Stimulated activated CD4-positive, alpha-beta T cell treated with anti-CD3 and anti-CD28 coated beads, Interleukin-15, amount 100 ng/mL, for 24 hours (primary cell): ENCODE results near the gene OTOA.
"Not testable (repeated sequence)": the region's sequence is repeated elsewhere in the genome, so short reads cannot be mapped to it uniquely, and the experiment has no call there.

Source experiments
- DNase-seq: peaks from one replicate; pipeline ENCODE4 v3.0.0-alpha.2; 2020

The OTOA gene

GRCh38 chr16:21683184-21683583 is 19.4 kb downstream of the OTOA start:
- no peak for DNase-seq

GRCh38 chr16:21684199-21684598 is 20.4 kb downstream of the OTOA start:
- DNase-seq, result peak; percentile 59

DNA sequence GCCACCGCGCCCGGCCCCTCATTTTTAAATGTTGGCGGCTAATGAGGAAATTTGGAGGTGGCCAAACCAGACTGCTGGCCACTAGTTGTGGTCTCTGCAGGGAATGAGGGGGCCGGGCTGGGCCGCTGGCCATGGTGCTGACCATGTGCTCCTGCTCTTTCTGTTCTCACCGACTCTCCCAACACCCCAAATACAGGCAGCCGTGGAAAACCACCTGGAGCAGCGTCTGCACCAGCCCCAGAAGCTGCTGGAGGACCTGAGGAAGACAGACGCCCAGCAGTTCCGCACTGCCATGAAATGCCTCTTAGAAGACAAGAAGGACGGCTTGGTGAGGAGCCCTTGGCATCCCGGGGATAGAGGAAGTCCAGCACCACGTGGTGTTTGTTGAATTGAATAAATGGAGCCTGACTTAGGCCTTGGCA is 21.3 kb downstream of the OTOA start:
- DNase-seq, result no peak

GRCh38 chr16:21689107-21689506 is 25.3 kb downstream of the OTOA start:
- DNase-seq, result no peak

DNA sequence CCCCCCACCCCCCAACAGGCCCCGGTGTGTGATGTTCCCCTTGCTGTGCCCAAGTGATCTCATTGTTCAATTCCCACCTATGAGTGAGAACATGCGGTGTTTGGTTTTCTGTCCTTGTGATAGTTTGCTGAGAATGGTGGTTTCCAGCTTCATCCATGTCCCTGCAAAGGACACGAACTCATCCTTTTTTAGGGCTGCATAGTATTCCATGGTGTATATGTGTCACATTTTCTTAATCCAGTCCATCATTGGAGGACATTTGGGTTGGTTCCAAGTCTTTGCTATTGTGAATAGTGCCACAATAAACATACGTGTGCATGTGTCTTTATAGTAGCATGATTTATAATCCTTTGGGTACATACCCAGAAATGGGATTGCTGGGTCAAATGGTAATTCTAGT is 27.2 kb downstream of the OTOA start:
- not testable (repeated sequence) for DNase-seq

DNA sequence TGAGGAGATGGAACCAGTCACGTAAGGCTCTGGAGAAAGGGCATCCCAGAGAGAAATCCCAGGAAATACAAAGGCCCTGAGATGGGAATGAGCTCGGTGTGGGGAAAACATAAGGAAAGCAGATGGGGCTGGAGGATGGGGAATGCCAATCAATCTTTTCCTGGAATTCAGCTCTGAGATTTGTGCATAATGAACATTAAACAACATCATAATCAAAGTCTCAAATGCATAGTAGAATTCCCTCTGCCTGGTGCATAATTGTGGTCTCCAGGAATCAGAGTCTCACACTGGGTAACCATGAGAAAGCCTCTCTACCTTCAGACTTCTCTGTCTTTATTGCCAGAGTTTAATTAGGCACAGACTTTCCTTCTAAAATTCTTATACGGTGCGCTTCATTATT is 30.8 kb downstream of the OTOA start:
- DNase-seq, result no peak

DNA sequence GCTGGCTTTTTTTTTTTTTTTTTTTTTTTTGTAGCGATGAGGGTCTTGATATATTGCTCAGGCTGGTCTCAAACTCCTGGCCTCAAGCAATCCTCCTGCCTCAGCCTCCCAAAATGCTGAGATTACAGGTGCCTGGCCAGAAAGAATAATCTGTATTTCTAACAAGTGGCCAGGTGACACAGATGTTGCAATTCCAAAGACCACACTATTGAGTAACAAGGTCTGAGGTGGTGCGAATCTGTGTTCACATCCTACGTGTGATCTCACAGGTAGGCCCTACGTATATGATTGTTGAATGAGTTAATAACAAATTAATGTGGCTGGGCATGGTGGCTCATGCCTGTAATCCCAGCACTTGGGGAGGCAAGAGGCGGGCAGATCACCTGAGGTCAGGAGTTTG is 33.3 kb downstream of the OTOA start:
- DNase-seq, result no peak

DNA sequence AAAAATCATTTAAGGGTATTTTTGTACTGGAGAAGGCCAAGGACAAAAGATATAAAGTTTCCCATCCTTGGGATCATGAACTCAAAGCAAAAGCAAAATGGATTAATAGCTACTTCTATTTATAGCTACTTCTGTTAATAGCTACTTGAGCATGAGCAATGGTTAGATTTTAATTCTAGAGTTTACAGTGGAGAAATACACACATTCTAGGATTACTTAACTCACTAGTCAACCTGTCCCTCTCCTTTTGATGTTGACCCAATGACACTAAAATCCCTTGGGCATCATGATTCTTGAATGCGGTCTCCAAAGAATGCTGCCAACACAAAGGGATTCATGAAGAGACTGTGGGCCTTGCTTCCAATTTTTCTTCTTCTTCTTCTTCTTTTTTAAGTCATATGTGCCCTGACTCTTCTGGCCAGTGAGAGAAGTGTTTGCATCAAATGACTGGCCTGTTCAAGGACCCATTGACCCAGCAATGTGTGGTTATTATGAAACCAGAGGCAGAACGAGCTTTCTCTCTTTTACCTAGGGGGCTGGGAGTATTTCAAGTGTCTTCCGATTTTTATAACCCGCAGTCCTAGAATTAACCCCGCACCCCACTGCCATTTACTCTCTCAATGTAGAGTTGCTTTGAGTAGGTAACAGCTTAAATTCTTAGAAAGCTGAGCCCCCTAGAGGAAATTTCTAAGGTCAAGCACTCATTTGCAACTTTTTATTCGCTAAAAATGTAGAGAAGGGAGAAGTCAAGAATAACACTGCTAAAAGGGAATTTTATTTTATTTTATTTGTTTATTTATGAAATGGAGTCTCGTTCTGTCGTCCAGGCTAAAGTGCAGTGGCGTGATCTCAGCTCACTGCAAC is 34.6 kb downstream of the OTOA start:
- no peak for DNase-seq

DNA sequence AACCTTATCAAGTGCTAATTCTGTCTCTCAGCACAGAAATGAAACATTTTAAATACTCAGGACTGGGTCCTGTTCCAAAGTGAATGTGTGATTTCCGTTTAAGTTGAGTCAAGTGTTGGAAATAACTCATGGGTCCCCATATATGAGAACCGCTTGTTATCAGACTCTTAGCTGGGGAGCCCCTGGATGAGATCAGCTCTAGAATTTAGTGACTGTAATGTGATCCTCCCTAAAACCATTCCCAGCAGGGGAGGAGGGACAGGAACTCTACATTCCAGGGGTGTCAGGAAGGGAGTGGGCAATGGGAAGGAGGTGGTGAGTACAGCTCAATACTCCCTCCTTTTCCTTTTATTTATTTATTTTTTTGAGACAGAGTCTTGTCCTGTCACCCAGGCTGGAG is 37.5 kb downstream of the OTOA start:
- DNase-seq, result no peak

- DNase-seq, result no peak
These were observed 38.5 kb downstream of the OTOA start for GRCh38 chr16:21702276-21702675.

DNA sequence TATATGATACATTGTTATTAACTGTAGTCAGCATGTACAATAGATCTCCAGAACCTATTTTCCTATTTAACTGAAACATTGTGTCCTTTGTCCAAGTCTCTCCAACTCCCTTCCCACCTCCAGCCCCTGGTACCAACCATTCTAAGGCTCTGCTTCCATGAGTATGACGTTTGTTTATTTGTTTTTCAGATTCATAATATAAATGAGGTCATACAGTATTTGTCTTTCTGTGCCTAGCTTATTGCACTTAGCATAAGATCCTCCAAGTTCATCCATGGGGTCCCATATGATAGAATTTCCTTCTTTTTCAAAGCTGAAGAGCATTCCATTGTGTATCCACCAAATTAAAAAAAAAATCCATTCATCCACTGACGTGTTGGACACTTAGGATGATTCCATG is 39.4 kb downstream of the OTOA start:
- no peak for DNase-seq

- DNase-seq, result no peak
These were observed 39.9 kb downstream of the OTOA start for GRCh38 chr16:21703589-21704174.

DNA sequence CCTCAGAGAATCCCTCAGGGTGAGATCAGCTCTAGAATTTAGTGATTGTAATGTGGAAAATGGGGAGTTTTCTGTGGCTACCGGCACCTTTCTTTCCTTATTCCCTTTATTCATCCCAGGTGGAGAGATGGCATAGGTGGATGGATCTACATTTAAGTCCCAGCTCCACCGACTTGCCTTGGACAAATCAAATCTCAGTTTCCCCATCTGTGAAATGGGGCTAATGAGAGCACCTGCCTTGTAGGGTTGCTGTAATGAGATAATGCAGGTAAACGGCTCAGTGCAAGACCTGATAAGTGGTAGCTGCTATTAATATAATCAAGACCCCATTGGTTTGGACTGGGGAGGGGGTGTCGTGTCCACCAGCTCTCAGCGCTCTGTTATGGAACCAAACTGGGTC is 40.5 kb downstream of the OTOA start:
- no peak for DNase-seq

DNA sequence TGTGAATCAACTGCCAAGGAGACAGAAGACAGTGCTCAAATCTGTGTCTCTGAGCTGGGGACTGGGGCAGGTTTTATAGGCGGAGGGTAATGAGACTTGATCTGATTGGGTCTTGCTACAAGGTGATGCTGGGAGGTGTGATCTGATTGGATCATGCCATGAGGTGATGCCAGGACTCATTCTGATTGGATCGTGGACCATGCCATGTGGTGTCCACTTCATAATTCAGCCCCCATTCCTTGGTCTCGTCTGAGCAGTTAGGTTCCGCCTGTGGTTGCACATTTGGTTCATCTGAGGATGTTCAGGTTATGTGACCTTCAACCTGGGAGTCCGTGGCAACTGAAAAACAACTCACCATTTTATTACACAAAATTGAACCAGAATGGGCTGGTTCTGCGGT is 41.0 kb downstream of the OTOA start:
- no peak for DNase-seq

DNA sequence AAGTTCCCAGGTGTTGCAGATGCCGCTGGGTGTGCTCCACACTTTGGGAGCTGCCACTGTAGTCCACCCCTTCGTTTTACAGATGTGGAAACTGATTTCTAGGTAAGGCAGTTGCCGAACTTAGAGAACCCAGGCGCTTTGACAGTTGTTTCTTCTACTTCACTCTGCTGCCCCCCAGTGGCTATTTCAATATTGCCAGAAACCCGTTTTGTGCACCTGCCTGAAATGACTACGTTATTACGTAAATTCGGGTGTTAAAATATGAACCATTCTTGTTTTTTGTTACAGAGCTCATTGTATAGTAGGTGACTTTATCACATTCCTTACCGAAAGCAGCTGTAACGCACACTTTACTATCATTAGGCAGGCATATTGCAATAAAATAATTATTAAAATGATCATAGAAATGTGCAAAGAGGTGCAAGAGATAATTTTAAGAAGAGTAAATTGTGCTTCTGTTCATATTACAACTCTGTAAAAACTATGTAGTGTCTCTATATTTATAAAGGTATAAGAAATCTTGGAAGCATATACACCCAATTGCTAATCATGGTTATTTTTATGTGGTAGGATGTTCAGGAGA is 44.9 kb downstream of the OTOA start:
- DNase-seq, result peak; percentile 89

GRCh38 chr16:21710938-21711337 is 47.2 kb downstream of the OTOA start:
- DNase-seq, result no peak

DNA sequence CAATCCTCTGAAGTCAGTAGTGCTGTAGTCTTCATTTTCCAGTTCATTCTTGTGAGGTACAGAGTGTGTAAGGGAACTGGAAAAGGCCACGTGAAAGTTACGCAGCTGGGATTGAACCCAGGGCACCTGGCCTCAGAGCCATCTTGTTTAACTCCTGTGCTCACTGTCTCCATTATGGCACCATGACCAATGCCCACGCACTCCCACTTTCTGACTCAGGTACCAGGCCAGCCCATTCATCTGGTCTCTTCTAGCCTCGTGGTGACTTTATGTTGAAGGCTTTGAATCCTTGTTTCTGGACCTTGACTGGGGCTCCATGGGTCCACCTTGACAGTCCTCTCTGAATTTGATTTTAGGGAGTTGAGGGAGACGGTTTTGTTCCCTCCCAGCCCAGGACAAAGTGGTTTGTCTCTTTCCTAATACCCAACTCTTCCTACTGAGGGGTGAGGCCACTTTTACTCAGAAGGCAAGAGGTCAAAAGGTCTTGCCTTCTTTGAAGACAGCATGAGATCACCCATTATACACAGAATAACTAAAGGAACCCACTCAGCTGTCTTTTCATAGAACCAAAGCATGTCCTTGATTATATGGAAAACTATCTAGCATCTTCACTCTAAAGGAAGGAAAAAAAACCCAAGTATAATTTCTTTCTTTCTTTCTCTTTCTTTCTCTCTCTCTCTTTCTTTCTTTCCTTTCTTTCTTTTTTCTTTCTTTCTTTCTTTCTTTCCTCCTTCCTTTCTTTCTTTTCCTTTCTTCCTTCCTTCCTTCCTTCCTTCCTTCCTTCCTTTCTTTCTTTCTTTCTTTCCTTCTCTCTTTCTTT is 50.0 kb downstream of the OTOA start:
- no peak for DNase-seq

DNA sequence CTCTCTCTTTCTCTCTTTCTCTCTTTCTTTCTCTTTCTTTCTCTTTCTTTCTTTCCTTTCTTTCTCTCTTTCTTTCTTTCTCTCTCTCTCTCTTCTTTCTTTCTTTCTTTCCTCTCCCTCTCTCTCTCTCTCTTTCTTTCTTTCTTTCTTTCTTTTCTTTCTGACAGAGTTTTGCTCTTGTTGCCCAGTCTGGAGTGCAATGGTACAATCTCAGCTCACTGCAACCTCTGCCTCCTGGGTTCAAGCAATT is 50.5 kb downstream of the OTOA start:
- not testable (repeated sequence) for DNase-seq

DNA sequence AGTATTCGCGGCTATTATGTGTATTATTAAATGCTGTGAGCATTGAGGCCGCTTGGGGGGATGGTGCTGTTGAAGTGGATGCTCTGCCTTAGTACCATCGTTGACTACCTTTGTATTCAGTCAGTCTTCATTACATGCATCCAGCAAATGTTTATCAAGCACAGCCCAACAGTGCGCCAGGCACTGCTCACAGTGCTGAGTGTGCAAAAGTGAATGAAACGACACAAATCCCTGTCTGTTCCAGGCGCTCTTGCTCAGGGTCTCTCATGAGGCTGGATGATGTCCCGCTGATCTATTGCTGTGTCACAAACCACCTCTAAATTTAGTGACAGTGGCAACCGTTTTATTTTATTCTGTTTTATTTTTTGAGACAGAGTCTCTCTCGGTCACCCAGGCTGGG is 53.8 kb downstream of the OTOA start:
- no peak for DNase-seq

GRCh38 chr16:21719283-21719682 is 55.5 kb downstream of the OTOA start:
- DNase-seq, result no peak

GRCh38 chr16:21720533-21720932 is 56.8 kb downstream of the OTOA start:
- DNase-seq, result no peak

DNA sequence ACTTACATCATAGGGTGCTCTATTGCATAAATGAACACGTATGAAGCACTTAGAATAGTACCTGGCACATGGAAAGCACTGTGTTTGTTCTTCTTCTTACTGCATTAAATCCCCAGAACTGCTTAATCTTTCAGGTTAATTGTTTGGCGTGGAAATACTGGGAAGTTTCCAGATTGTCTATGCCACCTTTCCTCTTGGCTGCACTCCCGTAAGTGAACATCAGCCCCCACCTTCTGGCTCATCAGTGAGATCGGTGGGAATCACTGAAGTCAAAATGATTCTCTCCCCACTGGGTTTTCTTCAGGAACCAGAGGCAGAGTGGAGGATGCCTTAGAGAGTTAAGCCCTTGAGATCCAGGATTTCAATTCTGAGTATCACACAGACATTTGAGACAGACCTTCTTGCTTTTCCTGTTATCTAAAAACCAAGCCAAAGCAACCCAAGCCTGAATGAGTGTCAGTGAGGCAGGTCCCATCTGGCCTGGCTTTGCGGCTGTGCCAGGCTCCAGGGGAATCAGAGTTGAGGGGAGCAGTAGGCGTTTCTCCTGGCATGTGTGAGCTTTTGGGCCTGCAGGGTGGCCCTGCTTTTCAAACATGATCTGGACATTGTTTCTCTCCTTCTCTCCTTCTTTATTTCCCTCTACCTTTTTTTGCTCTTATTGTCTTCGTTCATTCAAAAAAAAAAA is 59.1 kb downstream of the OTOA start:
- no peak for DNase-seq

GRCh38 chr16:21723532-21723931 is 59.8 kb downstream of the OTOA start:
- DNase-seq, result no peak
